WERI-Rb-1 (cell line): ENCODE results near the gene LSM8.

Experiments used
- DNase-seq: peaks from one replicate; pipeline ENCODE4 v3.0.0-alpha.2; 2020
- H3K27ac ChIP-seq: fragments of 250-450 bp; sonication (Bioruptor Pico); 2 replicates; pipeline ENCODE4 v1.5.1; 2020; ENCODE audit warnings: mild to moderate bottlenecking, moderate library complexity
- H3K27me3 ChIP-seq: fragments of 250-450 bp; sonication (Bioruptor Pico); 2 replicates; pipeline ENCODE4 v1.5.1; 2021; ENCODE audit warnings: mild to moderate bottlenecking, low read depth, moderate library complexity; ENCODE audit not compliant: insufficient read depth, severe bottlenecking
- H3K36me3 ChIP-seq: fragments of 250-450 bp; sonication (Bioruptor Pico); 2 replicates; pipeline ENCODE4 v1.5.1; 2020; ENCODE audit warnings: mild to moderate bottlenecking, moderate library complexity
- H3K4me3 ChIP-seq: 2 replicates; pipeline ENCODE4 v1.5.1; 2011; ENCODE audit warnings: low read depth, mild to moderate bottlenecking, control low read depth, low read length
- H3K9me3 ChIP-seq: fragments of 250-450 bp; sonication (Bioruptor Pico); 2 replicates; pipeline ENCODE4 v1.5.1; 2021; ENCODE audit warnings: mild to moderate bottlenecking, moderate library complexity; ENCODE audit not compliant: severe bottlenecking
- CTCF ChIP-seq: IDR thresholded peaks from 2 replicates; pipeline ENCODE4 v1.5.1; 2011; ENCODE audit warnings: low read depth, mild to moderate bottlenecking, control low read depth, inconsistent platforms, low read length

LSM8 gene

GRCh38 chr7:118151671-118152070 is 32.3 kb upstream of the LSM8 start:
- DNase-seq: no peak
- Histone ChIP-seq H3K4me3 (no peak overlapping the region), H3K9me3 (no peaks in the 10 kb centered on the region), H3K27me3 (peaks cover 3% of the 10 kb centered on the region), H3K27ac (no peak overlapping the region), H3K36me3 (no peaks in the 10 kb centered on the region)
- TF ChIP-seq CTCF: no peak

DNA sequence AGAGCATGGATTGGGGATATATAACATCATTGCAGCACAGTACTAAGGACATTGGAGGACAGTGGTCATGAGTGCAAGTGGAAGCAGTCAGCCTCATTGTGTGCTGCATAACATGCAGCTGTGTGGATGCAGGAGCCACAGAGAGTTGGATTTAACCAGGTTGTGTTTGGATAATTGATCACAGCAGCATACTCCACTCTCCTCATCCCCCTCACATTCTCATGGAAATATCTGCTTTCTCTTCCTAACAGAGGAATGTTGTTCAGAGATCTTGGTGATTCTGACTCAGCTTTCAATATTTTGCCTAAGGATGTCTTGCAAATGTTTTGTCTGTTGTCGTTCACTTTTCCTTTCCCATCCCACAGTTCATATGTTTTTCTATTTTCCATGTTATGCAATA is 31.8 kb upstream of the LSM8 start:
- DNase-seq: no peak
- H3K27ac ChIP-seq: no peak overlapping the region
- H3K27me3 ChIP-seq: peaks cover 3% of the 10 kb centered on the region
- H3K9me3 ChIP-seq: no peaks in the 10 kb centered on the region
- H3K36me3 ChIP-seq: no peaks in the 10 kb centered on the region
- no peak for TF ChIP-seq CTCF
- H3K4me3 ChIP-seq: no peak overlapping the region

- no peak for TF ChIP-seq CTCF
- Histone ChIP-seq H3K27me3 (peaks cover 3% of the 10 kb centered on the region), H3K27ac (no peak overlapping the region), H3K4me3 (no peak overlapping the region), H3K36me3 (no peaks in the 10 kb centered on the region), H3K9me3 (no peaks in the 10 kb centered on the region)
- DNase-seq: no peak
These were observed 31.3 kb upstream of the LSM8 start for GRCh38 chr7:118152654-118153053.

DNA sequence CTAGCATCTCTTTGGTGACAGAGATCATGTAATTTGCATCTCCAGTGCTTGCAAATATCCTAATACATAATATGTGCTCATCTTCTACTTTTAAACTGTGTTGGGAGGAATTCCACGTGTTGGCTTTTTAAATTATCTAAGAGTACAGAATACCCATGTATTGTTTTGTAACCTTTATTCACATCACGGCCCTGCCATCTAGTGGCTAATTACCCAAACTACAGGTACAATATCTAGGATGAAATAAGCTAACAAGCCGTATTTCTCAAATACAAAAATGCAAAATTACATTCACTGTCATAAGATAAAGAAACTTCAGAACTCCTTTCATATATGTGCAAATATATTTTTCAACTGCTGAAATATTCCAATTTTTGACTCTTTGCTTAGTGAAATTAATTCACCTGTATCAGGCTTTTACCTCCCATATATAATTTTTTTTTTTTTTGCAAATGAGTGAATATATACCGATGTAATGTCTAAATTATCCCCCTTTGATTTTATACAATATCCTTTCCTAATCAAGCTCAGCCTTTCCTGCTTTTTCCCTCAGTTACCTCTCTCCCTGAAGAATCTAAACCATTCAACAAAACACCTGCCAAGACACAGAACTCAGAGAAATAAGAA is 30.3 kb upstream of the LSM8 start:
- Histone ChIP-seq H3K27ac (no peak overlapping the region), H3K36me3 (no peaks in the 10 kb centered on the region)
- DNase-seq: no peak

GRCh38 chr7:118158766-118159165 is 25.2 kb upstream of the LSM8 start:
- Histone ChIP-seq H3K4me3 (no peak overlapping the region), H3K9me3 (peaks cover 3% of the 10 kb centered on the region), H3K27ac (no peak overlapping the region), H3K27me3 (peaks cover 21% of the 10 kb centered on the region), H3K36me3 (no peaks in the 10 kb centered on the region)
- TF ChIP-seq CTCF: no peak
- DNase-seq: no peak

More for the DNA sequence above, 30.3 kb upstream of the LSM8 start:
- peak; percentile 26; the same call in 1 of the 2 replicates for TF ChIP-seq CTCF
- Histone ChIP-seq H3K4me3 (no peak overlapping the region), H3K9me3 (peaks cover 3% of the 10 kb centered on the region), H3K27me3 (peaks cover 3% of the 10 kb centered on the region)

DNA sequence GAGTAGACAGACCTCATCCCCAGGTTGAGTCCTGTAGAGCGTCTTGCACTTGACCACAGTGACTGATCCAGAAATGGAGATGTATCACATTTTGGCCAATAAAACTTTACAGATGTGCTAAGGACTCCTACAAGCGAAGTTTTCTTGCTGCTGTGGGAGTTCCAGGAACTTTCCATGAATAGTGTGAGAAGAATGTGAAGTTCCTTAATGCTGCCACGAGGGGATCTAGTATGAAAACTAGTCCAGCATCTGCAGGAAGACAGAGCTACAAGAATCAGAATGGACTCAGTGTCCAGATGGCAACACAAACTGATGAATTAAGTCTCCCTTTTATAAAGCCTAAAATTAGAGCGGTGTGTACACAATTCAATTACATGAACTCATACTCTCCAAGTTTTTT is 14.8 kb upstream of the LSM8 start:
- no peak for DNase-seq
- no peaks in the 10 kb centered on the region for H3K9me3 ChIP-seq
- no peaks in the 10 kb centered on the region for H3K36me3 ChIP-seq
- H3K27ac ChIP-seq: no peak overlapping the region
- TF ChIP-seq CTCF: no peak
- H3K4me3 ChIP-seq: no peak overlapping the region
- H3K27me3 ChIP-seq: no peaks in the 10 kb centered on the region
